ENCODE data around the gene MME.
A peak's percentile ranks its signal among the peaks of the same experiment; 100 is the strongest.

MME gene

GRCh38 chr3:155153242-155154186 is 73.4 kb downstream of the MME start:
- DNase-seq: no peak

GRCh38 chr3:155154255-155154654 is 74.1 kb downstream of the MME start:
- DNase-seq: no peak

DNA sequence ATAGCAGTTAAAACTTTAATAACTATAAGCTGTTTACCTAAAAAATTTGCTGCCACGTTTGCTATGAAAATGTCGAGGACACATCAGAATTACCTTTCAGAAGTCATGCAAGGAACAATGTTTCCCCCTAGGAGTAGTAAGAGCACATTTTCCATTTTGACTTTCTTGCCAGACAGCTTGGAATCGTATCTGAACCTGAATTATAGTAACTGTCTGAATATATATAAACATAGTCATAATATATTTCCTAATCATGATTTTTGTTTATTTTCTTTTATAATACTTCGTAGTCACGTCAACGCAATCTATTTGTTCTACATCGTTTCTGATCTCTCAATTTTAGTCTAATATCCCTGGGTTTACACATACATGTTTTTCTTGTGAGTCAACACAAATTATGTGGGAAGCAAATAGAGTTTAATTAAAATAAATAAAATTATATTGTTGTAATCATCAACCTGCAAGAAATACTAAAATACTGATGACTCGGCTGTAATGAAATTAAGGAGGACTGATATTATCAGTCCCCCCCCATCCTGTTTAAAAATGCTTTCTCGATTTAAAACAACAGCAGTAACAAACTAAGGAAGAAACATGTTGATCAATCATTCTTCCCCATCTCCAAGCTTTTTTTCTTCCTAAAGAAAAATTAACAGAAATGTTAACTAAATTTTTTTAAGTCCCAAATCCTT is 78.4 kb downstream of the MME start:
- no peak for DNase-seq

DNA sequence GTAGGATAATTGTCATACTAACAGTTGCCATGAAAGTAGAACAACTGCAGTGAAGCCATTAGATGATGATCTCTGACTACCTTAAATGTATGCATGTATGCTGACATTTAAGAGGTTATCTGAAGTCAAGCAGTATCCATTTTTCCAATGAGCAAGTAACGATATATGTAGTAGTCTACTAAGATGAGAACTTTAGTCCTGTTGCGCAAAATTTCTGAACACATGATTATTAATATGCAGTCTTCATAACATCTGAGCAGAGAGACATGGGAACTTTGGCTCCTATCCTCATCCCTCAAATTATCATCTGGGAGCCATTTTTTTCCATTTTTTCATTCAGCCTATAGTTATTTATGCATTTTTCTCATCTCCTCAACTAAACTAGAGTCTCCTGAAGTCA is 79.2 kb downstream of the MME start:
- no peak for DNase-seq

- no peak for DNase-seq
Measured at GRCh38 chr3:155161640-155162292, 81.6 kb downstream of the MME start.

DNA sequence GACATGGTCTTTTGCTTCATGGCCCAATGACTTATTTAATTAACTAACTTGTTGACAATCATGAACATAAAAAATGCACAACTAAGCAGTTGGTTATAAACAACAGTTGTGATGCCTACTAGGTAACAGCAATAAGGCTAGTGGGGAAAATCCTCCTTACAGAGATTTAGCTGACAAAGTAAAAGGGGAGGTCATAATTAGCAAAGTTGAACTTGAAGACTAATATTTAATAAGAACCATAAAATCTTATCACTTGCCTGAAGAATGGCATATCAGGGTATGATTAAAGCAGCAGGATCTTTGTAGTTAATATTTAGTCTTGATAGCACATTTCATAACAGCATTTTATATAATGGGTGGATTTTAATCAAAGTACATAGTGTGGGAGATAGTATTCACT is 84.2 kb downstream of the MME start:
- DNase-seq: no peak

- DNase-seq: no peak
Measured at GRCh38 chr3:155166441-155166840, 86.3 kb downstream of the MME start.

- DNase-seq: no peak
Measured at GRCh38 chr3:155169197-155169596, 89.1 kb downstream of the MME start.

- DNase-seq: no peak
Measured at GRCh38 chr3:155173771-155174170, 93.7 kb downstream of the MME start.

- DNase-seq: no peak
Measured at GRCh38 chr3:155178810-155179436, 98.8 kb downstream of the MME start.

DNA sequence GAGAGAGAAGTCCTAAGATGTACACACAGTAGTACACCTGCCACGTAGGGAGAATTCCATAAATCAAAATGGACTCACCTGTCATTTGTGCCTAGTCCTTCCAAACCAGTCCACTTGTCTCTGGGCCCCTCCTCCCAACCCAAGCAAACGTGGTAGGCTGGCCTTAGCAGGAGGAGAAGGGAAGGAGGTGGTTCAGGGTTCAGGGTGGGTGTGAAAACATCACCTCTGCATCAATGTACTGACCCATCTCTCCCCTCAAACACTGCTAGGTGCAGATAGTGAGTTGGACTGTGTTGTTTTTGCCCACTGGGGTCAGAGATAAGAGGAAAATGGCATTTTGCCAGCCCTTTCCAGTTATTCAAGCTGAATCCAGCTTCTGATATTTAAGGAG is 99.3 kb downstream of the MME start:
- no peak for DNase-seq

DNA sequence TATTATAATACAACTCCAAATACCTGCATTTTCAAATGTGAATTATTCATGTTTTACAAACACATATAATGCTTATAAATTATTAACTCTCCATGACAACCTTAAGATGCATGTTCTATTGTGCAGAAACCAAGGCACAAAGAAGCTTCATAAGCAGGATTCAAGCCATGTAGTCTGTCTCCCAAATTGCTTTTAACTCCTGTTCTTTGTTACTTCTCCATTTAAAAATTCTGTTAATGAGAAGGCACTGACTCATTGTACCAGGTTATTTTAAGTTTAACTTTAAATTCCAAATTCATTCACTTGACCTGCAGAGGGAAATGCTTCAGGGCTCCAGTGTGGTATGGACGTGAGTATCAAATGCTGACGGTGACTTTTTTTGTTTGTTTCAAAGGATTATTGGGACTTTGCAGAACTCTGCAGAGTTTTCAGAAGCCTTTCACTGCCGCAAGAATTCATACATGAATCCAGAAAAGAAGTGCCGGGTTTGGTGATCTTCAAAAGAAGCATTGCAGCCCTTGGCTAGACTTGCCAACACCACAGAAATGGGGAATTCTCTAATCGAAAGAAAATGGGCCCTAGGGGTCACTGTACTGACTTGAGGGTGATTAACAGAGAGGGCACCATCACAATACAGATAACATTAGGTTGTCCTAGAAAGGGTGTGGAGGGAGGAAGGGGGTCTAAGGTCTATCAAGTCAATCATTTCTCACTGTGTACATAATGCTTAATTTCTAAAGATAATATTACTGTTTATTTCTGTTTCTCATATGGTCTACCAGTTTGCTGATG is 100.0 kb downstream of the MME start:
- DNase-seq: no peak

- no peak for DNase-seq
Measured at GRCh38 chr3:155182467-155182866, 102.3 kb downstream of the MME start.

- DNase-seq: no peak
Measured at GRCh38 chr3:155184011-155184410, 103.9 kb downstream of the MME start.

DNA sequence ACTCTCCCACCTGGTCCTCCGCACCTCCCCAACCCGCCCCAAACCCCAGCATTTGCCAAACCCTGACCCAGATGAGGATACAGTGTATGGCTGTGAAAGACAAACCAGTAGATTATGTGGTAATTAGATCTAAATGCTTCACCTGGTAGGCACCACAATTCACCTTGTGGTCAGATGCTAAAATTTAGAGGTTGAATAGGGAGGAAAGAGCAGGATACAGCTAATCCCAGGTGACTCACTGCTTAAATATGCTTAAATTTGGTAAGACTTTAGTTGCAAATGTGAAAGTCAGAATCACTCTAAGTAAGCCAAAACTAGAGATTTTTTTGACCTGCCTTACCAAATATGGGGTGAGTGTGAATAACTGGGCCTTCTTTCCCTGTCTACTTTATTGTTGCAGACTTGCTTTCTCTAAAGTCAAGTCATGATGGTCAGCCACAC is 105.5 kb downstream of the MME start:
- peak; percentile 86 for DNase-seq

GRCh38 chr3:155188031-155188430 is 107.9 kb downstream of the MME start:
- DNase-seq: peak; percentile 48

GRCh38 chr3:155189478-155189877 is 109.4 kb downstream of the MME start:
- no peak for DNase-seq

DNA sequence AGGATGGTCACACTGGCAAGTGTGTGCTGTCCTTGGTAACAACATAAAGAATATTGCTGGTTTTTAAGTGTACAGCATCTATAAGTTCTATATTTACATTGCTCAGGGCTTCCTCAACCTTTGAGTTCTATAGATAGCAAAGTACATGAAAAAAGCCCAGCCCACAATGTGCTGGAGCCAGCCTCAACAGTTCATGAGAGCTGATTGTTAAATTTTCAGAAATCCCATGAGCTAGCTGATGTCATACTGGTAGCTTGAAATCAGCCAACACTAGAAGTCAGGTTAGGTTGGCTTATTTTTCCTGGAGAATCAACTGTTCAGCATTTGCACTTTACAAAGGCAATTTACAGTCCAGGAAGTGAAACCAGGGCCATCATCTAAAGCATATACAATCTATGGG is 110.6 kb downstream of the MME start:
- no peak for DNase-seq

- DNase-seq: peak; percentile 7
Measured at GRCh38 chr3:155192957-155193746, 113.0 kb downstream of the MME start.

GRCh38 chr3:155193868-155194267 is 113.7 kb downstream of the MME start:
- DNase-seq: no peak

Measured in fibroblast of upper back skin (primary cell).